Stomach (tissue), 9 donors: Measurements from ENCODE around the gene OMA1. TPM values are rescaled to one million over a fixed set of nuclear protein-coding genes. Genes with fewer than 3 reads are reported as not detected.

Experiments
- DNase-seq, 2 donors: peaks; one replicate each; pipeline versions ENCODE4 v3.0.0 to v3.0.0-alpha.2; 2013 to 2019
- H3K27ac ChIP-seq, 5 donors: fragments of 200-600 bp in 4 of 5; sonication (generic) in 4 of 5; one replicate each; pipeline ENCODE4 v1.5.1; 2013 to 2019; ENCODE audit warnings: mild to moderate bottlenecking in 1 of 5, moderate library complexity in 1 of 5
- H3K27me3 ChIP-seq, 3 donors: fragments of 200-600 bp; sonication (generic); one replicate each; pipeline ENCODE4 v1.5.1; 2017 to 2019; ENCODE audit warnings: mixed run types in 1 of 3
- H3K36me3 ChIP-seq, 4 donors: fragments of 200-600 bp; sonication (generic); 1 replicate in 3 of 4; 2 replicates in 1 of 4; pipeline ENCODE4 v1.5.1; 2016 to 2019
- H3K4me1 ChIP-seq, 4 donors: fragments of 200-600 bp; sonication (generic); one replicate each; pipeline ENCODE4 v1.5.1; 2016 to 2019
- H3K4me3 ChIP-seq, 4 donors: fragments of 200-600 bp; sonication (generic) in 3 of 4; one replicate each; pipeline ENCODE4 v1.5.1; 2016 to 2019; ENCODE audit warnings: mild to moderate bottlenecking in 1 of 4
- H3K9me3 ChIP-seq, 4 donors: fragments of 200-600 bp; sonication (generic); one replicate each; pipeline ENCODE4 v1.5.1; 2016 to 2019
- EP300 ChIP-seq: sonication (generic); formaldehyde crosslinking; IDR thresholded peaks from one replicate; pipeline ENCODE4 v1.6.1; 2017; ENCODE audit warnings: antibody characterized with exemption
- POLR2A ChIP-seq, 4 donors: fragments of 450-650 bp; IDR thresholded peaks; one replicate each; pipeline ENCODE4 v1.6.1; 2016; ENCODE audit warnings: antibody characterized with exemption in 4 of 4, control low read depth in 2 of 4, mild to moderate bottlenecking in 1 of 4, moderate library complexity in 1 of 4
- POLR2AphosphoS5 ChIP-seq, 3 donors: sonication (generic); formaldehyde crosslinking; IDR thresholded peaks; one replicate each; pipeline ENCODE4 v1.6.1; 2016; ENCODE audit warnings: antibody characterized with exemption in 3 of 3
- WGBS, 5 donors: extraction: QIAGEN DNeasy Blood & Tissue Kit in 3 of 5; methylation state at CpG; one replicate each; pipeline versions ENCODE4 v1.1.5 to v1.1.7; 2013 to 2018; 5-methylcytosine and 5-hydroxymethylcytosine counted together
- intact Hi-C: fragments of 100-400 bp; cut with DNase I; formaldehyde crosslinking; loops from one replicate; pipeline ENCODE4 v1.15.1; 2023; ENCODE audit warnings: low total_unique reads
- polyA plus RNA-seq, 3 donors: library from polyadenylated mRNA; stranded (reverse); fragments of 200-250 nt; gene quantifications; one replicate each; pipeline ENCODE4 v1.2.3, GENCODE V29; 2013
- total RNA-seq, 5 donors: library from RNA; depleted of rRNA; stranded (reverse); fragments of >200 nt; gene quantifications; one replicate each; pipeline versions ENCODE4 v1.1.0 to v1.2.3, GENCODE V29; 2014 to 2016
- TF ChIP-seq, protein P1 (sequence below), 7 experiments: fragments of 450-650 bp in 4 of 7; fragments of 200-600 bp in 3 of 7; sonication (generic) in 3 of 7; IDR thresholded peaks; one replicate each; pipeline ENCODE4 v1.5.1; 2016 to 2019; ENCODE audit warnings: antibody characterized with exemption in 7 of 7, control low read depth in 2 of 7, mild to moderate bottlenecking in 1 of 7
- donor health status: healthy with polysubstance abuse.
- donor health status: Bipolar disorder and iron deficiency.
- donor health status: healthy.

OMA1 gene
- total and polyA plus RNA-seq, 8 donors, result 5.8 to 55.8 (median 19.7) TPM

DNA sequence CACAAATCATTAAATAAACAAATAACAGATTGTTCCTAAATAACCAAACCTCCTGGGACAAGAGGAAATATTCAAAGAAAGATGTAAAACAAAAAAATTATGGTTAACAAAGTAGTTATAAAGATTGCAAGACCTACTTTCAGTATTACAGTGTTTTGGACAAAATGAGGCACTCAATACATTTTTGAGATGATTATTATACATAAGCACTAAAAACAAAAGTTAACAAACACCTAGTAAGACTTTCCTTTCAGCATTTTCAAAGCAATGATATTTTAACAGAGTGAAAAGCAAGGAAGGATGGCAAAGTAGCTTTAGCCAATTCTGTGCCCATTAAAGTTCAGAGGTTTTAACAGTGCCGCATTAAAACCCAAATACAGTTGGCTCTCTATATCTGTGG is 17.2 kb downstream of the OMA1 start:
- H3K27ac ChIP-seq, result no peak overlapping the region
- DNase-seq, result no peak
- H3K4me3 ChIP-seq, result no peak overlapping the region
- TF ChIP-seq POLR2A (IDR thresholded peaks at IDR 0.05), result no peak
- intact Hi-C loops, result no loop called here
- 89 to 97% (median 95%) methylated on average over 1 of the region's 1 CpG for WGBS, 5 donors
- H3K4me1 ChIP-seq, result peaks cover 0 to 8% (median 3%) of the 10 kb centered on the region in 4 donors
- H3K9me3 ChIP-seq, result no peaks in the 10 kb centered on the region
- peaks cover 0 to 28% (median 17%) of the 10 kb centered on the region in 4 donors for H3K36me3 ChIP-seq
- no peaks in the 10 kb centered on the region for H3K27me3 ChIP-seq

- Histone ChIP-seq H3K27ac (no peak overlapping the region), H3K4me3 (no peak overlapping the region), H3K27me3 (no peaks in the 10 kb centered on the region), H3K4me1 (peaks cover 0 to 8% (median 3%) of the 10 kb centered on the region in 4 donors), H3K36me3 (peaks cover 0 to 35% (median 17%) of the 10 kb centered on the region in 4 donors), H3K9me3 (no peaks in the 10 kb centered on the region)
- 72 to 81% (median 76%) methylated on average over 3 of the region's 3 CpGs for WGBS, 5 donors
- TF ChIP-seq POLR2AphosphoS5 (IDR thresholded peaks at IDR 0.05), result no peak
- TF ChIP-seq EP300, result no peak
- TF ChIP-seq, protein P1, sequence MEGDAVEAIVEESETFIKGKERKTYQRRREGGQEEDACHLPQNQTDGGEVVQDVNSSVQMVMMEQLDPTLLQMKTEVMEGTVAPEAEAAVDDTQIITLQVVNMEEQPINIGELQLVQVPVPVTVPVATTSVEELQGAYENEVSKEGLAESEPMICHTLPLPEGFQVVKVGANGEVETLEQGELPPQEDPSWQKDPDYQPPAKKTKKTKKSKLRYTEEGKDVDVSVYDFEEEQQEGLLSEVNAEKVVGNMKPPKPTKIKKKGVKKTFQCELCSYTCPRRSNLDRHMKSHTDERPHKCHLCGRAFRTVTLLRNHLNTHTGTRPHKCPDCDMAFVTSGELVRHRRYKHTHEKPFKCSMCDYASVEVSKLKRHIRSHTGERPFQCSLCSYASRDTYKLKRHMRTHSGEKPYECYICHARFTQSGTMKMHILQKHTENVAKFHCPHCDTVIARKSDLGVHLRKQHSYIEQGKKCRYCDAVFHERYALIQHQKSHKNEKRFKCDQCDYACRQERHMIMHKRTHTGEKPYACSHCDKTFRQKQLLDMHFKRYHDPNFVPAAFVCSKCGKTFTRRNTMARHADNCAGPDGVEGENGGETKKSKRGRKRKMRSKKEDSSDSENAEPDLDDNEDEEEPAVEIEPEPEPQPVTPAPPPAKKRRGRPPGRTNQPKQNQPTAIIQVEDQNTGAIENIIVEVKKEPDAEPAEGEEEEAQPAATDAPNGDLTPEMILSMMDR (IDR thresholded peaks at IDR 0.05), result no peak
- no peak for TF ChIP-seq POLR2A (IDR thresholded peaks at IDR 0.05)
- intact Hi-C loops, result no loop called here
- no peak for DNase-seq
Observed at GRCh38 chr1:58528518-58528917, 18.0 kb downstream of the OMA1 start.

- Histone ChIP-seq H3K27ac (no peak overlapping the region), H3K9me3 (no peaks in the 10 kb centered on the region), H3K27me3 (no peaks in the 10 kb centered on the region), H3K36me3 (peaks cover 0 to 47% (median 19%) of the 10 kb centered on the region in 4 donors), H3K4me3 (no peak overlapping the region), H3K4me1 (peaks cover 0 to 7% (median 3%) of the 10 kb centered on the region in 4 donors)
- no peak for DNase-seq
- TF ChIP-seq POLR2A (IDR thresholded peaks at IDR 0.05), result no peak
- no peak for TF ChIP-seq POLR2AphosphoS5 (IDR thresholded peaks at IDR 0.05)
- no peak for TF ChIP-seq EP300
- TF ChIP-seq, protein P1 (IDR thresholded peaks at IDR 0.05), result no peak
- intact Hi-C loops, result no loop called here
- WGBS, 5 donors, result 40 to 66% (median 48%) methylated on average over 3 of the region's 3 CpGs
Observed at GRCh38 chr1:58524353-58524945, 22.1 kb downstream of the OMA1 start.

- Histone ChIP-seq H3K4me3 (no peak overlapping the region), H3K27me3 (no peaks in the 10 kb centered on the region), H3K27ac (peak overlapping the region in 1 of 5 donors; percentile 31), H3K36me3 (peaks cover 5 to 48% (median 34%) of the 10 kb centered on the region in 4 donors), H3K9me3 (peaks cover 0 to 8% (median 2%) of the 10 kb centered on the region in 4 donors), H3K4me1 (peaks cover 0 to 6% (median 0%) of the 10 kb centered on the region in 4 donors)
- intact Hi-C loops, result loop anchor here (10.0 kb wide), 1 partner anchor 139 kb away; no protein-coding TSS in a partner anchor
- 28 to 42% (median 39%) methylated on average over 2 of the region's 2 CpGs for WGBS, 5 donors
- TF ChIP-seq EP300 (no peak), POLR2A (IDR thresholded peaks at IDR 0.05) (no peak), POLR2AphosphoS5 (IDR thresholded peaks at IDR 0.05) (peak in 1 of 3 donors; percentile 17)
- TF ChIP-seq, protein P1 (IDR thresholded peaks at IDR 0.05), result peak in 5 of 7 experiments; percentile 51 to 76 (median 64)
- DNase-seq, result peak; percentile 38 to 88
Observed at GRCh38 chr1:58515794-58516401, 30.6 kb downstream of the OMA1 start.
